HG03565 (cell line): ENCODE results near the gene SLX4IP.

ENCODE experiments used
- ATAC-seq: cut with Tn5 transposase; IDR thresholded peaks from one replicate; pipeline ENCODE4 v1.9.1; 2021; ENCODE audit warnings: mild to moderate bottlenecking, moderate library complexity; ENCODE audit not compliant: unreplicated experiment

The SLX4IP gene

DNA sequence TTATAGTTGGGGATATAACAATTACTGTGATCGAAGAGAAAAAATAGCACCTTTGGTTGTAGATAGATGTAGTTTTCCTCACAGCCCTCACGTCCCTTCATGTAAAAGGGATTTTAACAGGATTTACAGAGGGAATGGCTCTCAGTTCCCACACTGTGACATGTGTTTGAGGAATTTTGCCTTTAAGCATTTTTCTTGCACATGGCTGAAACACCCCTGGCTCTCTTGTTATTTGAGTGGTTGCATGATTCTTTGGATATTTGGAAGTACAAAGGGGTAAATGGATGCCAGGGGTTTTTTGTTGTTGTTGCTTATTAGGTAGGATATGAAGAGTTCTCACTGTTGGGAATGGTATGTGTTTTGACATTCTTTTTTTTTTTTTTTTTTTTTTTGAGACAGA is 190.5 kb downstream of the SLX4IP start:
- ATAC-seq = no peak

GRCh38 chr20:10626896-10627295 is 191.8 kb downstream of the SLX4IP start:
- no peak for ATAC-seq

- ATAC-seq = no peak
These were observed 195.0 kb downstream of the SLX4IP start for GRCh38 chr20:10629946-10630650.

DNA sequence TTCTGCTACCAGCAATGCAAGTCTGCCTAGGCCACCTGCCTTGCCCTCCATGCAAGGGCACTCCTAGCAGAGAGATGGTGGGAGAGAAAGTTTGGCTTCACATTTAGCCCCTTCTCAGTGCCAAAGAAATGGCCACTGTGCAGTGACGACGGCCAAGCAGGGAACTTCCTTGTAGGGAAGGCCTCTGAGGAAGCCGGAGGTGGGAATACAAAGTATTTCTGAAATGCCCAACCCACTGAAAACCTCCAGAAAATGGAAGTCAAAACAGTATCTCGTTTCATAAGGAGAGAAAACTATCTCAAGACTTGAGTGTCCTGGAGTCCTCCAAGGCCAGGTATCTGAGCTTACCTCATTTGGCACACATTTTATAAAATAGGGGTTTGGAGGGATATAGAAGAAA is 196.0 kb downstream of the SLX4IP start:
- no peak for ATAC-seq

GRCh38 chr20:10632721-10633509 is 197.8 kb downstream of the SLX4IP start:
- ATAC-seq = no peak

- ATAC-seq = no peak
These were observed 198.6 kb downstream of the SLX4IP start for GRCh38 chr20:10633718-10634117.

DNA sequence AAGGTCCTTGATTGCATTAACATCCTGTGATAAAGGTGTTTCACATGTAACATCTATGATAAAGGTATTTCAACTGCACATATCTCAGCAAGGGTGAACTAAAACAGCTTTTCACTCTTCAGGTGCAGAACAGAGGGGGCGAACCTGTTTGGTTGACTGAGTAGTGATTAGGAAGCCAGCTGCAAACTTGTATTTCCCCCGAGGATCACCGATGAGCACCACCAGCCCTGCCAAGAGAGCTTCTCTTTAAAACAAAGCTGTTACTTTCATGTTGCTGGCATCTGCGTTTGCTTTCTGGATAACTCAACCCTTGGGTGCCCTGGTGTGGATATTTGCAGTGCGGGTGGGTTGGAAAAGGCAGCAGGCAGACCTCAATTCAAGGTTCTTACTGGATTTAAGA is 199.1 kb downstream of the SLX4IP start:
- ATAC-seq = no peak

- ATAC-seq = no peak
These were observed 199.7 kb downstream of the SLX4IP start for GRCh38 chr20:10634683-10635411.

GRCh38 chr20:10635476-10636208 is 200.5 kb downstream of the SLX4IP start:
- ATAC-seq = no peak

- no peak for ATAC-seq
These were observed 201.3 kb downstream of the SLX4IP start for GRCh38 chr20:10636326-10636818.

DNA sequence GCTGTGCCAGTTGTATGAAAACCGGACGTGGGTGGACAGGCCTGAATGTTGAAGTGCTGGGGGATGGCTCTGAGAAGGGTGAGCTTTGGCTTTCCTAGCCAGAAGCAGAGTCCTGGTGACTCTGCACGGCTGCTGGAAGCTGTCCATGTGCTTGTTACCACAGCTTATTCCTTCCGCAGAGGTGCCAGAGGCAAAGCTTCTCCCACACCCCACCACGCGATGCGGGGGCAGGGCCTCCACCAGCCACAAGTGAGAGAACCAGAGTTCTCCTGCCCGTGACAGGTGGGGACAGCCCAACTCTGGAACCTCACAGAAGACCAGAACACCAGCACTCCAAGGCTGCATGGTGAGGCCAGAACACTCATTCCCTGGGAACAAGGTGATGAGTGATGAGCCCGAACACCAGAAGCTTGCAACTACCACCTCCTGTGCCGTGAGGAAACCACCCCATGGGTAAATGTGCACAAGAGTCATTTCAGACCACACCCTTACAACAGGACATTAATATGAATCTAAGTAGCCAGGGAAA is 202.0 kb downstream of the SLX4IP start:
- ATAC-seq = no peak

GRCh38 chr20:10637563-10637962 is 202.5 kb downstream of the SLX4IP start:
- ATAC-seq = no peak

GRCh38 chr20:10639077-10639736 is 204.1 kb downstream of the SLX4IP start:
- no peak for ATAC-seq

- ATAC-seq = no peak
These were observed 204.8 kb downstream of the SLX4IP start for GRCh38 chr20:10639737-10640556.

DNA sequence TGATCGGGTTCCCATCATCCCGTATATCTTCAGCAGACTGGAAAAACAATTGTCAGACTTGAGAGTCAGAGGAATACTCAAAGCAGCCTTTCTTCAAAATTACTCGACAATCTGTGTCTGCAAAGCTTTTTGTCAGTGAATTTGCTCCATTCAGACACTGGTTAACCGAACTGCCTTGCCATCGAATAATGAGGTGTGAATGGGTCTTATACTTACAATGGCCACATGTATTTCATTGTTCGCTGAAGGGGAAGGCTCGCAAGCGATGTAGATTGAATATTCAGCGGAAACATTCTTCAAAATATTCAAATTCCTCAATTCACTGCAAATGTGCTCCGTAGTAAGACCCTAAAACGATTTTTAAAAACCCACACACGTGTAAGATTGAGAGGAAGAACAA is 205.8 kb downstream of the SLX4IP start:
- no peak for ATAC-seq

- no peak for ATAC-seq
These were observed 206.4 kb downstream of the SLX4IP start for GRCh38 chr20:10641467-10641866.

- ATAC-seq = no peak
These were observed 206.8 kb downstream of the SLX4IP start for GRCh38 chr20:10641893-10642292.

GRCh38 chr20:10642856-10643559 is 207.9 kb downstream of the SLX4IP start:
- no peak for ATAC-seq

DNA sequence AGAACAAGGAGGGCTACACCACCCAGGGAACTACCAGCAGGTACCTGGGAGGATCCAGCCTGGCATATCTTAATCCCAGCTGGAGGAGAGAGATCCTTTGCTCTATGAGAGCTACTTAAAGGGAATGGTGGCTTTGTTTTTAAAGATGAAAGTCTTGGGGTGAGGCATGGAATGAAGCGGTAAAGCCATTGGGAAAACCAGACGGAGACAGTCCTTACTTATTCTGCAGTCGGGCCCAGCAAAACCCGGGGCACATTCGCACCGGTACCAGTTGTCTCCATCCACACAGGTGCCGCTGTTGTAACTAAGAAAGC is 208.4 kb downstream of the SLX4IP start:
- no peak for ATAC-seq
